T-helper 2 cell treated with Interferon-gamma antibody and Interleukin-4, amounts not matched to agents 5 μg/mL and 100 μg/mL, for 36 hours (primary cell): ENCODE results near the gene IFITM2.
A peak's percentile ranks its signal among the peaks of the same experiment; 100 is the strongest.
"Not testable (repeated sequence)": the region's sequence is repeated elsewhere in the genome, so short reads cannot be mapped to it uniquely, and the experiment has no call there.

ENCODE experiments used
- DNase-seq: peaks from one replicate; pipeline ENCODE4 v3.0.0; 2021; ENCODE audit warnings: low spot score
- H3K27ac Mint-ChIP-seq: one replicate; pipeline ENCODE4 v1.8.0; 2021; ENCODE audit warnings: mild to moderate bottlenecking, mixed read lengths
- H3K27me3 Mint-ChIP-seq: one replicate; pipeline ENCODE4 v1.8.0; 2021; ENCODE audit warnings: low read depth, mixed read lengths
- H3K36me3 Mint-ChIP-seq: one replicate; pipeline ENCODE4 v1.8.0; 2021; ENCODE audit warnings: low read depth, mixed read lengths
- H3K4me1 Mint-ChIP-seq: one replicate; pipeline ENCODE4 v1.8.0; 2021; ENCODE audit warnings: low read depth, mixed read lengths
- H3K4me3 Mint-ChIP-seq: one replicate; pipeline ENCODE4 v1.8.0; 2022; ENCODE audit warnings: mild to moderate bottlenecking, moderate library complexity, mixed read lengths
- H3K9me3 Mint-ChIP-seq: one replicate; pipeline ENCODE4 v1.8.0; 2021; ENCODE audit warnings: mixed read lengths

IFITM2 gene

GRCh38 chr11:337711-338110 is 30.1 kb downstream of the IFITM2 start:
- H3K36me3 Mint-ChIP-seq = peaks cover 6% of the 10 kb centered on the region
- no peak overlapping the region for H3K4me3 Mint-ChIP-seq
- peaks cover 34% of the 10 kb centered on the region for H3K4me1 Mint-ChIP-seq
- no peak overlapping the region for H3K27ac Mint-ChIP-seq
- DNase-seq = no peak
- no peaks in the 10 kb centered on the region for H3K9me3 Mint-ChIP-seq
- H3K27me3 Mint-ChIP-seq = peaks cover 11% of the 10 kb centered on the region

- no peak for DNase-seq
- Mint-ChIP-seq H3K36me3 (no peaks in the 10 kb centered on the region), H3K4me1 (peaks cover 29% of the 10 kb centered on the region), H3K4me3 (no peak overlapping the region), H3K9me3 (no peaks in the 10 kb centered on the region), H3K27ac (no peak overlapping the region), H3K27me3 (peaks cover 11% of the 10 kb centered on the region)
Measured at GRCh38 chr11:339963-340362, 32.3 kb downstream of the IFITM2 start.

DNA sequence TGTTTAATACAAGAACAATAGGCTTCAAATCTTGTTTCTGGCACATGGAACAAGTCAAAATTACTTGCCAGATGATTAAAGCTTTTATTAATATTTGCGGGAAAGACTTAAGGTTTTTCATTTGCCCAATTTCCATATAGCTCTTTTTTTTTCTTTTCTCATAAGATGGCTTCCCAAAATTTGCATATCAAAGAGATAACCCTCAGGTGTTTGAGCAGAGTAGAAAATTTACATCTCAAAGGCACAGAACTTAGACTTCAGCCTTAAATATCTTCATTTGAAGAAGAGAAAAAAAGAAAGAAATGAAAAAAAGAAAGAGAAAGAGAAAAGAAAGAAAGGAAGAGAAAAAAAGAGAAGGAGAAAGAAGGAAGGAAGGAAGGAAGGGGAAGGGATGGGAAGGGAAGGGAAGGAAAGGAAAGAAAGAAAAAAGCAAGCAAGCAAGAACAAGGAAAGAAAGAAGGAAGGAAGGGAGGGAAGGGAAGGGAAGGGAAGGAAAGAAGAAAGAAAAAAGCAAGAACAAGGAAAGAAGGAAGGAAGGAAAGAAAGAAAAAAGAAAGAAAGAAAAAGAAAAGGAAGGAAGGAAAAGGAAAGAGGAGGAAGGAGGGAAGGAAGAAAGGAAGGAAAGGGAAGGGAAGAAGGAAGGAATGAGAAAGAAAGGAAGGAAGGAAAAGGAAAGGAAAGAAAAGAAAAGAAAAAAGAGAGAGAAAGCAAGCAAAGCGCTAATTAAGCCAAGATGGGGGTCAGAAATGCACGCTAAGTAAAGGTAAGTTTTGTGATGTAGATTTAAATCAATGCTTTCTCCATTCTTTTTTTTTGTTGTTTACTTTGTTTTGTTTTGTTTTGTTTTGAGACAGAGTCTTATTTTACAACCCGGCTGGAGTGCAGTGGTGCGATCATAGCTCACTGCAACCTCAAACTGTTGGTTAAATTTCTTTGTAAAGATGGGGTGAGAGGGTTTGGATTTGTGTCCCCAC is 33.2 kb downstream of the IFITM2 start:
- H3K27ac Mint-ChIP-seq = no peak overlapping the region
- no peaks in the 10 kb centered on the region for H3K9me3 Mint-ChIP-seq
- H3K27me3 Mint-ChIP-seq = peaks cover 11% of the 10 kb centered on the region
- DNase-seq = no peak
- no peak overlapping the region for H3K4me3 Mint-ChIP-seq
- H3K4me1 Mint-ChIP-seq = peaks cover 26% of the 10 kb centered on the region
- no peaks in the 10 kb centered on the region for H3K36me3 Mint-ChIP-seq

- Mint-ChIP-seq H3K27me3 (peaks cover 15% of the 10 kb centered on the region), H3K36me3 (no peaks in the 10 kb centered on the region), H3K4me1 (peaks cover 19% of the 10 kb centered on the region), H3K27ac (peak overlapping the region; percentile 33), H3K4me3 (peak overlapping the region; percentile 0), H3K9me3 (no peaks in the 10 kb centered on the region)
- no peak for DNase-seq
Measured at GRCh38 chr11:342328-342727, 34.7 kb downstream of the IFITM2 start.

DNA sequence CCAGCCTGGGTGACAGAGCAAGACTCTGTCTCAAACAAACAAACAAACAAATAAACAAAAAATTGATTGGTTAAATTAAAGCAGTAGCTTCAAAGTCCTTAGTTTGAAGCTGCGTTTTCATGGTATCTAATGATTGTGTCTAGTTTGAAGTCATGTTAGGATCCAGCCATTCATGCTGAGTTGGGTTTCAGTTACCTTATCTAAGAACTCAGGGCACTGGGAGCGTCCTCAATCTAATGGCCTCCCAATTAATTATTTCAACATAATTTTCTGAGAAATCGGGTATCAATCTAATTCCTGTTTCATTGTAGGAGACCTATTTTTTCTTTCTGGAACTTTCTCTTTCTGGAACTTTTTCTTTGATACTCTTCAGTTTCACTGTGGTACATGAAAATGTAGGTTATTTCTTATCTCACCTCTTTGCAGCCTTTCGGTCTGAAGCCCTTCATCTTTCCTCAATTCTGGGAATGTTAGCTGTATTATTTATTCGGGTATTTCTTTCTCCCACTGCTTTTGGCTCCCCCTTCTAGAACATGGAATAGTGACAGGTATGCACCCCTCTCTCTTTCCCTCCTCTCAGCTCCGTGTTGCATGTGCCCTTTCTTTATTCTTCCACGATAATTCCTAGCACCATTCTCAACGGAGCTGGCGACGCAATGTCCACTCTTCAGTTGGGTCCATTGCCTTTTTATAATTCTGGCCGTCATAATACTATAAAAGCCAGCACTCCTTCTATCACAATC is 37.4 kb downstream of the IFITM2 start:
- H3K27ac Mint-ChIP-seq = no peak overlapping the region
- no peaks in the 10 kb centered on the region for H3K36me3 Mint-ChIP-seq
- no peaks in the 10 kb centered on the region for H3K9me3 Mint-ChIP-seq
- peaks cover 19% of the 10 kb centered on the region for H3K4me1 Mint-ChIP-seq
- no peak for DNase-seq
- no peak overlapping the region for H3K4me3 Mint-ChIP-seq
- H3K27me3 Mint-ChIP-seq = peaks cover 15% of the 10 kb centered on the region

GRCh38 chr11:346529-346928 is 38.9 kb downstream of the IFITM2 start:
- no peak for DNase-seq
- Mint-ChIP-seq H3K4me3 (no peak overlapping the region), H3K27ac (no peak overlapping the region), H3K9me3 (no peaks in the 10 kb centered on the region), H3K36me3 (no peaks in the 10 kb centered on the region), H3K27me3 (peaks cover 6% of the 10 kb centered on the region), H3K4me1 (peaks cover 20% of the 10 kb centered on the region)

DNA sequence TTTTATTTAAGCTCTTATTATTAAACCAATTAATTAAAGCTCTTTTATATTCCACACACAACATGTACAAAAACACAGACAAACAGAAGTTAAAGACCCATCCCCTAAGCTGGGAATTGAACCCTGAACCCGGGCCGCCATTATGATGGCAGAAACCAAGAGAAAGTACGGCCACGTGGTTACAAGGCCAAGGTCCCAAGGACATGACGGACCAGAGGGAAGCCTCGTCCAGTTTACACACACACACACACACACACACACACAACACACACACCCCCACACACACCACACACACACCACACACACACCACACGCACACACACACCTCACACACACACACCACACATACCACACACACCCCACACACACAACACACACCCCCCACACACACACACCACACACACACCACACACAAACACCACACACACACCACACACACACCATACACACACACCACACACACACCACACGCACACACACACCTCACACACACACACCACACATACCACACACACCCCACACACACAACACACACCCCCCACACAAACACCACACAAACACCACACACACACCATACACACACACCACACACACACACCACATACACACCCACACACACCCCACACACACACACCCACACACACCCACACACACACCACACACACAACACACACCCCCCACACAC is 41.8 kb downstream of the IFITM2 start:
- not testable (repeated sequence) for H3K36me3 Mint-ChIP-seq, H3K27ac Mint-ChIP-seq, H3K27me3 Mint-ChIP-seq, H3K4me3 Mint-ChIP-seq, H3K9me3 Mint-ChIP-seq, DNase-seq
- peaks cover 23% of the 10 kb centered on the region for H3K4me1 Mint-ChIP-seq

DNA sequence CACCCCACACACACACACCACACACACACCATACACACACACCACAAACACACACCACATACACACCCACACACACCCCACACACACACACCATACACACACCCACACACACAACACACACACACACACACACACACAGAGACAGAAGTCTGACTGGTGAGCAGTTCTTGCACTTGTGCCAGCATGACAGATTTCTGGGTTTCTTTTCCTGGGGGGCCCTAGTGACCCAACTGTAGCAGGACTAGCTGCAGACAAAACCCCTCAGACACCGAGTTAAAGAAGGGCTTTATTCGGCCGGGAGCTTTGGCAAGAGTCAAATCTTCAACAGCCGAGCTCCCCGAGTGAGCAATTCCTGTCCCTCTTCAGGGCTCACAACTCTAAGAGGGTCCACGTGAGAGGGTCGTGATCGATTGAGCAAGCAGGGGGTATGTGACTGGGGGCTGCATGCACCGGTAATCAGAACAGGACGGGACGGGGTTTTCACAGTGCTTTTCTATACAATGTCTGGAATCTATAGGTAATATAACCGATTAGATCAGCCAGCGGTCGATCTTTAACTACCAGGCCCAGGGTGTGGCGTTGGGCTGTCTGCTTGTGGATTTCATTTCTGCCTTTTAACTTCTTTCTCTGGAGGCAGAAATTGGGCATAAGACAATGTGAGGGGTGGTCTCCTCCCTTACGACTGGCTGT is 42.6 kb downstream of the IFITM2 start:
- not testable (repeated sequence) for H3K27ac Mint-ChIP-seq, H3K9me3 Mint-ChIP-seq, H3K27me3 Mint-ChIP-seq, DNase-seq, H3K36me3 Mint-ChIP-seq, H3K4me3 Mint-ChIP-seq
- H3K4me1 Mint-ChIP-seq = peaks cover 26% of the 10 kb centered on the region

GRCh38 chr11:350723-351255 is 43.2 kb downstream of the IFITM2 start:
- H3K4me1 Mint-ChIP-seq = peaks cover 26% of the 10 kb centered on the region
- peak overlapping the region; percentile 46 for H3K27ac Mint-ChIP-seq
- H3K4me3 Mint-ChIP-seq = no peak overlapping the region
- H3K36me3 Mint-ChIP-seq = no peaks in the 10 kb centered on the region
- peaks cover 4% of the 10 kb centered on the region for H3K27me3 Mint-ChIP-seq
- no peaks in the 10 kb centered on the region for H3K9me3 Mint-ChIP-seq
- DNase-seq = no peak

- Mint-ChIP-seq H3K27me3 (peaks cover 1% of the 10 kb centered on the region), H3K4me1 (peaks cover 26% of the 10 kb centered on the region), H3K36me3 (no peaks in the 10 kb centered on the region), H3K9me3 (no peaks in the 10 kb centered on the region), H3K4me3 (no peak overlapping the region), H3K27ac (no peak overlapping the region)
- DNase-seq = no peak
Measured at GRCh38 chr11:351411-351810, 43.8 kb downstream of the IFITM2 start.

DNA sequence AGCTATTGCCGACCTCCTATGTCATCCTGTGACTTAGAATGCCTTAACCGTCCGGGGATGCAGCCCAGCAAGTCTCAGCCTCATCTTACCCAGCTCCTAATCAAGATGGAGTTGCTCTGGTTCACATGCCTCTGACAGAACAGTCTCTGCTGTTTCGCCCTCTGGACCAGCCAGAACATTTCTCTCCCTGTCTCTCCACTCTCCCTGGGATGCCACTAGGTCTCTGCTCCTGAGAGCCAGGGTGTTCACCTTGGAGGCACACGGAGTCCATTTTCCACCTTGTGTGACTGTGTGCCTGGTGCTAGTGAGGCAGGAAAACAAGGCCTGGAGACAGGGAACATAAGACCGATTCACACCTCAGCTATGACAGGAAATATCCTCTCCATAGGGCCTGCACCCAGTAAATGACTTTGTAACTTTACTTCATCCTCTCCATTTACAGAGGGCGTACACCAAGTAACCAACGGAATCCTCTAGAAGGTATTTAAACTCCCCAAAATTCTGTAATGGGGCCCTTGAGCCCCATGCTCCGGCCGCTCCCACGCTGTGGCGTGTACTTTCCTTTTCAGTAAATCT is 44.9 kb downstream of the IFITM2 start:
- H3K27ac Mint-ChIP-seq = peak overlapping the region; percentile 41
- DNase-seq = no peak
- peaks cover 26% of the 10 kb centered on the region for H3K4me1 Mint-ChIP-seq
- no peaks in the 10 kb centered on the region for H3K36me3 Mint-ChIP-seq
- no peaks in the 10 kb centered on the region for H3K9me3 Mint-ChIP-seq
- H3K4me3 Mint-ChIP-seq = no peak overlapping the region
- H3K27me3 Mint-ChIP-seq = no peaks in the 10 kb centered on the region

DNA sequence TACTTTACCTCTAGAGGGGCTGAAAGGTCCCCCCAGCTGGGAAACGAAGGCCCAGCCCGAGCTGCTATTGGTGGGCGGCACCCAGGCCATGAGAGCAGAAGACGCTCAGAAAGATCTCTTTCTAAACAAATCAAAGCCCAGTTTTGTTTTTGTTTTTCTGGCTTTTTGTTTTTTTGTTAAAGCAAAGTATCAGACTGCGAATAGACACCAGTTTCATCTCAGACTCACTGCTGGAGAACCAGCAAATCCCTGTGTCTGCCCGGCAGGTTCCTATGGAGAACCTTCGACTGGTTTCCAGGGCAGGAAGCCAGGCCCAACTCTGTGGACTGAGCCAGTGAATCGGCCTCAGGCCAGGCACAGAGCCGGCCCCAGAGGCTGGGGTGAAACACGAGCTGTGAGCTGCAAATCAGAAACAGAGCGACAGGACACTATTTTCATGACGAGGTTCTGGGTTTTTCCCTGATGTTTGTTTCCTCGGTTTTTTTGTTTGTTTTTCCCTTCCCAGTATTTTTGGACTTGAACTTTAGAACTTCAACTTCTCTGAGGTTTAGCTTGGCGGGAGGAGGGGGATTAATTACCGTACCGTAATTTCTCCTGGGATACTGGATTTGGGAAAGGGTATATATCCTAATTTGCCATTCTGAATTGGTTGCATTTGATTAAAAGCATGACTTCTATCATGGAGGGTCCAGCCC is 45.7 kb downstream of the IFITM2 start:
- Mint-ChIP-seq H3K36me3 (no peaks in the 10 kb centered on the region), H3K4me3 (no peak overlapping the region), H3K27me3 (no peaks in the 10 kb centered on the region), H3K9me3 (no peaks in the 10 kb centered on the region), H3K4me1 (peaks cover 26% of the 10 kb centered on the region), H3K27ac (peak overlapping the region; percentile 41)
- no peak for DNase-seq
